Measurements from ENCODE around the gene MEOX1. TPM values are rescaled to one million over a fixed set of nuclear protein-coding genes. Genes with fewer than 3 reads are reported as not detected.

MEOX1 gene
- total RNA-seq, 1 experiment from 2014 or later: not detected

DNA sequence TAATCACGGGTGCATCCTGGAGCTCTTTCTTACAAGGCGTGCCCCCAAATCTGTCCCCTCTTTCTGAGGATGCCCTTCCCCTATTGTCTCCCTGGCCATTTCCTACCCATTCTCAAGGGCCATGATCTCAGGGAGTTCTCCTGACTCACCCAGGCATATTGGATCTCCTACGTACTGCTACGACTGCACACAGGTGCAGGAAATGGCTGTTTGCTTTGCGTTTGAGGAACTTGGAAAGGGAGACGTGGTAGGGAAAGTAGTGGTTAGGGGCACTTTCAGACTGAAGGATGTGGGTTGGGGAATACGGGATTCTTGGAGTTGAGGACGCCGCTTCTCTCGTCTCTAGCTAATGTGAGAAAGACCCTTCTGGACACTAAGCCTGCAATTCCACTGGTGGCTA, 18.7 kb upstream of the MEOX1 start:
- DNase-seq (ENCODE audit: low read depth): no peak

DNA sequence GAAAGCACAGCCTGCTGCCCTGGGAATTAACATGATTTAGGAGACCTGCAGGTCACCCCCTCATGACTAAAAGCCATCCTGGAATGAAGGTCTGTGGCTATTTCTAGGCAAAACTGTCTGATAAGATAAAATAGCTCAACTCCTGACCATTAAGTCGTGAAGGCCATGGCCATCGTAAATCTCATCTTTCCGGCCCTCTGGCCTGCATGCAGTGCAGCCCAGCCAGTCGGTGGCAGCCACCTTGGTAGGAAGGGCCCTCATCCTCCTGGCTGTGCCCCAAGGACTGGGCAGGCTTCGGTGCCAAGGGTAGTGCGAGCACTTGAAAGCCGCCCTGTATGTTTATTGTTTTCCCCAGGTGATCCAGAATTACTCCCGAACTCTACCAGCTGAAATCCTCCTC, 18.2 kb upstream of the MEOX1 start:
- DNase-seq (ENCODE audit: low read depth): no peak

DNA sequence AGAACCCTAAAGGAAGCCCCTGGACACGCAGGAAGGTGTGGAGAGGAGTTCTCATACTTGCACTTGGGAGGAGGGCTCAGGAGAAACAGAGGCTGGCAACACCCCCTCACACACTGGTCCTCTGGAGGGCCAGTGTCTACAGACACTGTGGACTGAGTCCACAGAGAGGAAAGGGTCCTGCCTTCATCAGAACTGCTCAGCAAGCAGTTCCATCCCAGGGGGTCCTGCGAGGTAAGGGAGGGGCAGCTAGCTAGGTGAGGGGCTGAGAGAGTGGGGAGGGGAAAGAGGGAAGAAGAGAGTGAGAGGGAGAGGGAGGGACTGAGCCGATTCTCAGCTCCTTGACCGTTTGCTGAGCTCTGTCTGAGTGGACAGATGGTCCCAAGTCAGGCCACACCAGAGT, 17.7 kb upstream of the MEOX1 start:
- DNase-seq (ENCODE audit: low read depth): no peak

DNA sequence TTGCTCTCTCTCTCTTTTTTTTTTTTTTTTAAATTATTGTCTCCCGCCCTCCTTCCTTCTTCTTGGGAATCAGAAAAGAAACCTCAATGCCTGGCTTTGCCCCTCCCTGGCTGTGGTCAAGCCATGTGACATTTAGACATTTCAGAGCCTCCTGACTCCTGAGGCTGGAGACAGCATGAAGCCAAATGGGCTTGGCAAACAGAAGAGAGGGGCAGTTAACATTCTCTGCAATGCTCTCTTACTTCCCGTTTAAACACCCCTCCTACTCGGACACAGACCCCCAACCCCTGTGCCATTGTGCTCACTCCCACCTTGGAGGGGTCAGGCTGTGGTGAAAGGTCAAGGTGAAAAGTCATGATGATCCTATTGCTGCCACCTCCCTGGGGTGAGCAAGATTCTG, 14.7 kb upstream of the MEOX1 start:
- DNase-seq (ENCODE audit: low read depth): peak; percentile 68

DNA sequence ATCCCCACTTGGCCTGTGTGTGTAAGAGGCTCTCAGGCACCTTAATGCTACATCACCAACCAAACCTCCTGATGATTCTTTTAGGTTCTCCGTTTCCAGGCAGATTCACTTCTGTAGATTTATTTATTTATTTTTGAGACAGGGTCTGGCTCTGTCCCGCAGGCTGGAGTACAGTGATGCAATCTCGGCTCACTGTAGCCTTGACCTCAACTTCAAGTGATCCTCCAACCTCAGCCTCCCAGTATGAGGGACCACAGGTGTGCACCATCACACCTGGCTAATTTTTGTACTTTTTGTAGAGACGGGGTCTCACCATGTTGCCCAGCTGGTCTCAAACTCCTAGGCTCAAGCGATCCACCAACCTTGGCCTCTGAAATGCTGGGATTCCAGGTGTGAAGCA, 12.7 kb upstream of the MEOX1 start:
- DNase-seq (ENCODE audit: low read depth): no peak

DNA sequence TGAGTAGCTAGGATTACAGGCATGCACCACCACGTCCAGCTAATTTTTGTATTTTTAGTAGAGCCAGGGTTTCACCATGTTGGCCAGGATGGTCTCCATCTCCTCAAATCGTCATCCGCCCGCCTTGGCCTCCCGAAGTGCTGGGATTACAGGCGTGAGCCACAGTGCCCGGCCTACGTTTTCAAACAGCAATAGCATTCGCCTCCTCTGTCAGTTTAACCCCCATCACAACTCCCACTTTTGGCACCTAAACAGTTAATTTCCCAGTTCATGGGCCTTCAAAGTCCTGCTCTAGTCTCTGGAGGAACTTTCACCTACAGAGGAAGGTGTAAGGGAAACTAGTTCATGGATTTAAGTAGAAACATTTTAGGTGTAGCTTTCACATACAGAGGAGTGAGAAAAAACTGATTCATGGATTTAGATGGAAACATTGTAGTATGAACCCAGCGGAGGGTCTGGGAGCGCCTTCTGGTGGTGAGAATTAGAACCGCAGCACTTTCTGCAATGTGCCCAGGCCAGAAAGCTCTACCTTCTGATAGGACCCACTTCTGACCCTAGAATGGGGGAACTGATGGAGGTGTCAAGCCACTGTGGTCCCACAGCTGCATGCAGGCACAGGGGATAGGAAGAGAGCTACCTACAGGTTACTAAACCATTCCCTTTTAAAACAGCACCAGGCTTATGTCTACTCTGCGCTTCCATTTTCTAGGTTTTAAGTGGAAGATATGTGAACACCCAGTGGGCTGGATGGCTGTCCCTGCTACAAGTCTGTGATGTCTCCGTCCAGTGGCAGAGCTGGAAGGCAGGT, 12.0 kb upstream of the MEOX1 start:
- peak; percentile 56 for DNase-seq (ENCODE audit: low read depth)

DNA sequence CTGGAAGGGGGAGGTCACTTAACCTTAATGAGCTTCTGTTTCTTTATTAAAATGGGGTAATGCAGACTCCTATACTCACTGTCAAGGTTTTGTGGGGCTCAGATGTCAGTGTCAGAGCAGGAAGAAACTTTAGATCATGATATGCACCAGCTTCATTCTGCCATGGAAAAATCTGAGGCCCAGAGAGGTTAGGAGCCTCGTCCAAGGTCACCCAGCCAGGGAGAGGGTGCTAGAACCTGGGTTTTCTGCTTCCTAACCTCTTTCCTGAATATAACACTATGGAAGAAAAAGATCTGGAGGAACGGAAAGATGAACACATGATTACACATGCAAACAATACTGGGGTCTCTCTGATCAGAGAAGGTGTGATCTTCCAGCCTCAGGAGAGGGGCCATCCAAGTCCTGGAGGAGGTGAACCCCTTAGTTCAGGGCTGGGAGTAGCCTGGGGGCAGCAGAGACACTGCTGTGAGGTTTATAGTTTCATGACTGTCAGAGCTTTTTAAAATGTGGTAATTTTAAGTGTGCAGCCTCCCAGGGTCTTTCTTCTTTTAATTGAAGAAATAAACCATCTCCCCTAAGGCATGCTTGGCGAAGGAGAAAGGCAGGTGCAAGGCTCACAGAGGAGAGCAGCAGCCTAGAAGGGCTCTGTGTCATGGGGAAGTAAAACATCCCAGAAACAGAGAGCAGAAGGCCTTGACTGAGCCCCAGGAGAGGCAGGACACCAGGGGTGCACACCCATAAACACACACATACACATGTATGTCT, 10.2 kb upstream of the MEOX1 start:
- DNase-seq (ENCODE audit: low read depth): no peak

DNA sequence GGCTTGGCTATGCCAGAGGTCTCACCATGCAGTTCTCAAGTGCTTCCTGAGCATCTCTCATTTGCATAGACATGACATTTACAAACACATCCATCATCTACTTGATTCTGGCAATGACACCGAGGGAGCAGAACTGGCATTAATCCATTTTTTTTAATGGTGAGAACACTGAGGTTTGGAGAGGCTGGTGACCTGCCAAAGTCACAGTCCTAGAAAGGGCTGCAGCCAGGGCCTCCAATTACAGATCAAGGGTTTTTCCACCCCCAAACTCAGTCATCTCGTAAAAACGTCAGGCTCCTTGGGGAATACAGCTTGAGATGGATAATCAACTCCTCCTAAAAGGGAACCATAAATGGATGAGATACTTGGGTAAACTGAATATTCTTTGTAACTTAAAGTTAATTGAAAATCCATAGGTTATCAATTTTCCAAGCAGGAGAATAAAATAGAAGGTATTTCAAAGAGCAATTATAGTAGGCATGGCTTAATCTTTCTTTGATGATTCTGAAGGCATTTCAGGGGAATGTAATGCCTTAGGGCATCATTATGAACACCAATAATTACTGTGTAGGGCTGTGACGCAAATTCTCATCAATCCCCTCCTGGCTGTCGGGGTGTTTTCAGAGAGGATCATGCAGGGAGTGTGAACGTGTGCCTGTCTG, 9.4 kb upstream of the MEOX1 start:
- DNase-seq (ENCODE audit: low read depth): peak; percentile 91

DNA sequence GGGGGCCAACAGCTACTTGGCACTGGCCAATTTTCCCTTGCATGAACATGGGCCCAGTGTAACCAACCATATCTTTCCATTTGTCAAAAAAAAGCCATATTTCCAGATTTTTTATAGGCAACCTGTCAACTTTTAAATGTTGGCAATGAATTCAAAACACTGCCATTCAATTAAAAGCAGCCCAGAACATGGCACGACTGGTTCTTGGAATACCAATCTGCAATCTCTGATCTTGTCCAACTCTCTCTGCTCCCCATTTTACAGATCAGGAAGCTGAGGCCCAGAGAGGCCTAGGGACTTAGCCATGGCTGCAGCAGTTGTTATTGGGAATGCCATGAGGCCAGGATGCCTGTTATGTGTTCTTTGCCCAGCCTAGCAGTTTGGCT, 8.9 kb upstream of the MEOX1 start:
- no peak for DNase-seq (ENCODE audit: low read depth)

DNA sequence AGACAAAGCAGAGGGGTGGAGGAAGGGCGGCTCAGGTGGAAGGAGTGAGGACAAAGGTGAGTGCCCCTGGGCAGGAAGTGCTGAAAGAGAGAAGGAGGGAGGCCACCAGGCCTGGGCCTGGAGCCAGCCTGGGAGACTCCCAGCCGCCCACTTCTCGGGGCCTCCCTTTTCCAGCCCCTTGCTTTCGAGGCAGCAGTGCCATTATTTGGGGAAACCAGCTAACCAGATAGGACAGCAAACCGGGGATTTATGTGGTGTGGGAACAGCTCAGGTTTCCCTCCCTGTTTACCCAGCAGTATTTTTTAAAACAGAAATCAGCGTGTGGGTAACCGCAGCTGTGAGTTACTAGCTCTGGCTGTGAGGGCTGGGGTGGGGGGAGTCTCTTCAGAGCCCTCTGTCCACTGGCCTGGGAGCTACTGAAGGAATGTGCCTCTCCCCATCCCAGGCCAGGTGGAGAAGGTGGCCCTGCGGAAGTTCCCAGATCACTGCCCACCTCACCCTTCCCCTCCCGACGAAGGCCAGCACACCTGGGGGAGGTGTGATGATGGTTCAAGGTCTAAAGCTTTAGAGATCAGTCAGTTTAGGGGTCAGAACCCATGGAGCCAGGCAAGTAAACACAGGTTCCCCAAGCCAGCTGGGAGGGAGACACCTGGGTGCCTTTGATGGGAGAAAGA, 8.4 kb upstream of the MEOX1 start:
- peak; percentile 65 for DNase-seq (ENCODE audit: low read depth)

DNA sequence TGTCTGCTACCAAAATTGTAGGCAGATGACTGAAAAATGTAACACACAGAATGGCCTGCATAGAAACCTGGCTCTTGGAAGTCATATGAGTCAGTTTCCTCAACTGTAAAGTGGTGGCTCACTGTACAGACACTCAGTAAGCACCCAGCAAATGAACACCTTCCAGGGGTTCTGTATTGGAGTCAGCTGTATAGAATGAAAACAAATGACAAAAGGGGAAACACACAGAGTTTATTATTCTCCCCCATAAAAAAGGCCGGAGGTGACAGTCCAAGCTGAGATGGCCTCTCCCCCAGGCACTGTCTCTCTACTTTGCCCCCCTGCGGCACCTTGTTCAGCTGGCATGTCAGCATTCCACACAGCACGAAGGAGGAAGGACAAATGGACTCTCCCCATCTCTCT, 6.2 kb upstream of the MEOX1 start:
- DNase-seq (ENCODE audit: low read depth): peak; percentile 65

DNA sequence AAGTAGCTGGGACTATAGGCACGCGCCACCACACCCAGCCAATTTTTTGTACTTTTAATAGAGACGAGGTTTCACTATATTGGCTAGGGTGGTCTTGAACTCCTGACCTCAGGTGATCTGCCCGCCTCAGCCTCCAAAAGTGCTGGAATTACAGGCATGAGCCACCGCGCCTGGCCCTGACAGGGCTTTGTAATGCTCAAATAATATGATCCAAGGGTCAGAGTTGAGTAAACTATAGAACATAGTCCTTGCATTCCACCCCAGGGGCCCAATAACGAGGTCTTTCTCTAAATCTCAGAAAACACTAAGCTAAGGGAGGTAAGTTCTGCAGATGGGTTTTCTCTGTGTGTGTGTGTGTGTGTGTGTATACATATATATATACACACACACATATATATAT, 5.8 kb upstream of the MEOX1 start:
- no peak for DNase-seq (ENCODE audit: low read depth)

DNA sequence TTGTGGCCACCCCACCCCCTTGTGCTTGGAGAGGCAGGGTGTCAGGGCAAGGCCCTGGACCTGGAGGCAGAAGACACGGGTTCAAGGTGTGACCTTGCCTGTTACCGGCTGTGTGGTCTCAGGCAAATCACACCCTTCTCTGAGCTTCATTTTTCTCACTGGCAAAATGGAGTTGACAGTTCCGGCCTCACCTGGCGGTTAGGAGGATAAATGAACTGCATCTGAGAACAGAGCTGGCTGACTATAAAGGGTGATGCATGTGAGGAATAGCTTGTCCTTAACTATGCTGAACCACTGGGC, 4.2 kb upstream of the MEOX1 start:
- DNase-seq (ENCODE audit: low read depth): no peak

DNA sequence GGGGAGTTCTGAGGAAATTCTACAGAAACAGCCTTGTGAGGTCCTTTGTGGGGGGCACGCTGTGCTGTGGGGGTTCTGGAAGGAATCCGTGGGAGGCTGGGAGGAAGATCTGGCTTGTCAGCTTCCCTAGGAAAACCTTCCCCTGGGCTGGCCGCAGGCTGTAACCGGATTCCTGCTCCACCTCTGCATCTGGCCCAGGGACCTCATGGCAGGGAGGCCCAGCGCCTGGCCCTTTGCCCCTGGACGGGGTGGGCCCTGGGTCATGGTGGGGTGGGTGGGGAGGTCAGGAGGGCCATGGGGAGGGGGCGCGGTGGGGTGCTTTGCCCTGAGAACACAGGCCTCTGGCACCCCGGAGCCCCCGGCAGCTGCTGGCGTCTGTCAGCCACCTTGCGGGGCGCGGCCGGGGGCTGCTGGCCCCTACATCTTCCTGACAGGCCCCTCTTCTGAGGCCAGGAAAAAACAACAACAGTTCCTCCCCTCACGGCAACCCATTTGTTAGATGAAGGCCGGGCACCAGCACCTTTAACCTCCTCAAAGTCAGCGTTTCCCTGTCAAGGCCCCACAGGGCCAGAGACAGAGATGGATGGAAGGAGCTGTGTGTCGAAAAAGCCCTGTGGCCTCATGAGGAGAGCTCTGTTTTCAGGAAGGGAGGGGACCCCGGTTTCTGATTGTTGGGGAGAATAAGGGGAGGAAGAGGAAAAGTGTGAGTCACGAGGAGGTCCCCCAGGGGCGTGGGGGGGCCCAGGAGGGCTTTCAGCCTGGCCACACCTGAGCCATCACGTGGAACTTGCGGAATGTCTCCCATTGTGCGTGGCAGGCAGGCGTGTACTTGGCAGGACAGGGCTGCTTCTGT, 3.6 kb upstream of the MEOX1 start:
- DNase-seq (ENCODE audit: low read depth): no peak

DNA sequence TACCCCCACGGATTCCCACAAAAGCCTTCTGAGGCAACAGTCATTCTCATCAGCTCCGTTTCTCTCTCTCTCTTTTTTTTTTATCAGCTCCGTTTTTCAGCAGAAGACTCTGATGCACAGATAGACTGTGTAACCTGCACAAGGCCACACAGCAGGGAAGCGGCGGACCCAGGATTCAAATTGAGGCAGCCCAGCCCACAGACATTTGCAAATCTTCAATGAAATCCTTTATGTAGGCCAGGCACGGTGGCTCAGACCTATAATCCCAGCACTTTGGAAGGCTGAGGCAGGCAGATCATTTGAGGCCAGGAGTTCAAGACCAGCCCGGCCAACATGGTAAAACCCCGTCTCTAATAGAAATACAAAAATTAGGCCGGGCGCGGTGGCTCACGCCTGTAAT, 2.4 kb upstream of the MEOX1 start:
- DNase-seq (ENCODE audit: low read depth): no peak

DNA sequence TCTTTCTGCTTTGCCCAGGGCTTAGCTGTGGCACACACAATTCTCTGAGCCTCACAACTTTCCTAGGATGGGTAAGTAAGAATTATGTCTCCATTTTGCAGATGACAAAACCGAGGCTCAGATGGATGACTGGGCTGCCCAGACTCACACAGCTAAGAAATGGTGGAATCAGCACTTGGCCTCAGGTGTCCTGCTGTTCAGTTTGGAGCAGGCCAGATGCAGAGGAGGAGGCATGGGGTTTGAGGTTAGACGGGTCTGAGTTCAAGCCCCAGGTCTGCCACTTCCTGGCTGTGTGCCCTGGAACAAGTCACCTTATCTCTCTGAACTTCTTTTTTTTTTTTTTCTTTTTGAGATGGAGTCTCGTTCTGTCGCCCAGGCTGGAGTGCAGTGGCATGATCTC, 1.7 kb upstream of the MEOX1 start:
- no peak for DNase-seq (ENCODE audit: low read depth)

DNA sequence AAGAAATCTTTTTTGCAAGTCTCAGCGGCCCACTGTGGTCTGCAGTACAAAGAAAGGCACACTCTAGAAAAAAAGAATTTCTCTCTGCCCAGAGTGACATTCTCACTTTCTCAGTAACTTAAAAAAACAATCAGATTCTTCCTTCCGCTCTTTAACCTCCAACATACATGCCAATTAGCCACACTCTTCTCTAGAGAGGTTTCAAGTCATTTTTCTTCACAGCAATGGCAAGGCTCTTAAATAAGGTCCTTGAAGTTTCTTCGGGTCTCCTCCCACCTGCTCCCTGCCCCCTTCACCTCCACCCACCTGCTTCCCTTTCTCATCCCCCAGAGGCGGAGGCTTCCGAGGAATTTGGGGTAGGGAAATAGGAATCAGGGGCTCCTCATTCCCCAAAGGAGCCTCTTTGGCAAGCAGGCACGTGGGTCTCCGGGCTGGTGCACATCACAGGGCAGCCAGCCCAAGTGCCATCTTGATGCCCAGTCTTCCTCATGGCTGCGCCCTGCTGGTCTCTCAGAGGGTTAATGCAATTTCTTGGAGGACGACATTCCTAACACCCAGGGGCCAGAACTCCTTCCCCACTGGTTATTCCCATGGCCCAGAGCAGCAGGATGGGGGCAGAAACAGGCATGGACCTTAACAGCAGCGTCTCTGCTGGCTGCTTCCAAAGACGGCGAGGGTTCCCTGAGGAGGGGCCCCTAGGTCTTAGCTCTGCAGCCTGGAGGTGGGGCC, 855 bp upstream of the MEOX1 start:
- no peak for DNase-seq (ENCODE audit: low read depth)

DNA sequence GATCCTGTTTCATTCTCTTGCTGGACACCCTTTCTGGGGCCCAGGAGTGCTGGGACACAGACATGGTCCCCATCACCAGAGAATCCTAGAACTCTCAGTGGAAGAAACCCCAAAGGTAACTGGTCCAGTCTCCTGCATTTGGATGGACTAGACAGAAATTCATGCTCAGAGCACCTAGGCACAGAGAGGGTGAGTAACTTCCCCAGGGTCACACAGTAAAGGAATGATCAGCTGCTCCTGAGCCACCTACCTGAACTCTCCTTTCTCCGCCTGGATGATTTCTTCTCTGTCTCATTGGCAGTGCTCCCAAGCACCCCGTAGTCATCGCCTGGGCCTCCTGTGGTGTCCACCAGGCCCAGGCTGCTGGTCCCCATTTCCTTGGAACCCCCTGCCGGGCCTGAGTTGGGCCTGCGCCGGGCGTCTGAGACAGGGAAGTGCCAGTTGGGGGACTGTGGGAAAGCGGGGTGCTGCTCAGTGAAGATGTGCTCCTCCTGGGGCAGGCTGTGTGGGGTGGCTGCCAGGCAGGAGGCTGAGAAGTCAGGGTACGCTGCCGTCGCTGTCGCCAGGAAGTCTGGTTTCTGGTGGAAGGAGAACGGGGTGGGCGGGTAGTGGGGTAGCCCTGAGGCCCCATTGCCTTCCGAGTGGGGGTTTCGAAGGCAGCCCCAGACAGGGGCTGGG, 767 bp downstream of the MEOX1 start:
- DNase-seq (ENCODE audit: low read depth): no peak

DNA sequence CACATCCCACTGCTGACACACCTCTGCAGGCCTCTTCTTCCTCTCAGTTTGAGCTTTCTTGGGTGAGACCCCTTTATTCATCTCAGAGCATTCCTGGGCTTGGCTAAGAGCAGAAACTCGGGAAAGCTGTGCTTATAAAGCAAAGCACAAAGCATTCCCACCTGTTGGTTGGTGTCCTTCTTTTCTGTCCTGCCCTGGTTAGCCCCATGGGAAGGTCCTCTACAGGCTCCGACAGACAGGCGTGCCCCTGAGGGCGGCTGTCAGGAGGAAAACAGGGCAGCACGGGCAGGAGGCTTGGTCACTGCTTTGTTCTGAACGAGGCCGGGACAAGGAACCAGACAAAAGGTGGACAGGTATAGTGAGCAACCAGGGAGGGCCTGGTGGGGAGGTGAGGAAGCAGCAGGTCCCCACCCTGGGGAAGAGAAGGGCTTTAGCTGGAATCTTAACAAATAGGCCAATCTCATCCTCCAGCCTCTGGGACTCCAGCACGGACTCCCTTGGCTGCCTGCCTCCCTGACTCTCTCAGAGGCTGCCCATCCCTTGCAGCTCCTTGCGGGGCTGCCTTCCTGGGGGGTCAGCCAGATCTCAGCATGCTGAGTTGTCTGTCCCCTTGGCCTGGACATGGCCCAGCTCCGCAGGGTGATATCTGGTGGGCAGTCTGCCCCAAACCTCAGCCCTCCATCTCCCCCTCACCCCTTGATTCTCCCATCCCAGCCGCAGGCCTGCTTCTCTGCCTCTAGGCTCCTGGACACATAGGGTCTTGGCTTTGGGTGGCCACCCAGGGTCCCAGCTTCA, 1.7 kb downstream of the MEOX1 start:
- DNase-seq (ENCODE audit: low read depth): no peak
